Measurements from ENCODE around the gene ZNF496.

The ZNF496 gene

GRCh38 chr1:247324923-247325322 lies 6.7 kb downstream of the ZNF496 start:
- Mint-ChIP-seq H3K27me3 (no peaks in the 10 kb centered on the region), H3K4me1 (ENCODE audit: low read depth) (peaks cover 23% of the 10 kb centered on the region)

GRCh38 chr1:247324204-247324787 lies 7.4 kb downstream of the ZNF496 start:
- Mint-ChIP-seq H3K9me3 (no peaks in the 10 kb centered on the region), H3K27me3 (no peaks in the 10 kb centered on the region), H3K4me3 (no peak overlapping the region), H3K27ac (no peak overlapping the region), H3K36me3 (ENCODE audit: low read depth) (peaks cover 63% of the 10 kb centered on the region), H3K4me1 (ENCODE audit: low read depth) (peaks cover 20% of the 10 kb centered on the region)

More at GRCh38 chr1:247324923-247325322, 6.7 kb downstream of the ZNF496 start:
- no peak overlapping the region for H3K27ac Mint-ChIP-seq
- no peak overlapping the region for H3K4me3 Mint-ChIP-seq
- no peaks in the 10 kb centered on the region for H3K9me3 Mint-ChIP-seq
- peaks cover 60% of the 10 kb centered on the region for H3K36me3 Mint-ChIP-seq (ENCODE audit: low read depth)

- H3K36me3 Mint-ChIP-seq (ENCODE audit: low read depth), result peaks cover 68% of the 10 kb centered on the region
- peaks cover 25% of the 10 kb centered on the region for H3K4me1 Mint-ChIP-seq (ENCODE audit: low read depth)
- no peaks in the 10 kb centered on the region for H3K9me3 Mint-ChIP-seq
- H3K4me3 Mint-ChIP-seq, result no peak overlapping the region
- H3K27ac Mint-ChIP-seq, result no peak overlapping the region
- H3K27me3 Mint-ChIP-seq, result no peaks in the 10 kb centered on the region
Measured at GRCh38 chr1:247322849-247323586, 8.6 kb downstream of the ZNF496 start.

GRCh38 chr1:247322442-247322841 lies 9.2 kb downstream of the ZNF496 start:
- H3K9me3 Mint-ChIP-seq, result no peaks in the 10 kb centered on the region
- peaks cover 70% of the 10 kb centered on the region for H3K36me3 Mint-ChIP-seq (ENCODE audit: low read depth)
- H3K4me1 Mint-ChIP-seq (ENCODE audit: low read depth), result peaks cover 28% of the 10 kb centered on the region
- no peaks in the 10 kb centered on the region for H3K27me3 Mint-ChIP-seq
- no peak overlapping the region for H3K27ac Mint-ChIP-seq
- H3K4me3 Mint-ChIP-seq, result no peak overlapping the region

- Mint-ChIP-seq H3K27ac (no peak overlapping the region), H3K4me3 (no peak overlapping the region), H3K9me3 (no peaks in the 10 kb centered on the region), H3K27me3 (no peaks in the 10 kb centered on the region), H3K4me1 (ENCODE audit: low read depth) (peaks cover 22% of the 10 kb centered on the region), H3K36me3 (ENCODE audit: low read depth) (peaks cover 66% of the 10 kb centered on the region)
Measured at GRCh38 chr1:247317702-247318101, 14.0 kb downstream of the ZNF496 start.

GRCh38 chr1:247316590-247317197 lies 15.0 kb downstream of the ZNF496 start:
- no peaks in the 10 kb centered on the region for H3K27me3 Mint-ChIP-seq
- peaks cover 16% of the 10 kb centered on the region for H3K4me1 Mint-ChIP-seq (ENCODE audit: low read depth)
- H3K27ac Mint-ChIP-seq, result no peak overlapping the region
- H3K36me3 Mint-ChIP-seq (ENCODE audit: low read depth), result peaks cover 59% of the 10 kb centered on the region
- H3K4me3 Mint-ChIP-seq, result no peak overlapping the region
- H3K9me3 Mint-ChIP-seq, result no peaks in the 10 kb centered on the region

GRCh38 chr1:247304031-247304430 lies 27.6 kb downstream of the ZNF496 start:
- Mint-ChIP-seq H3K9me3 (no peaks in the 10 kb centered on the region), H3K27ac (no peak overlapping the region), H3K4me1 (ENCODE audit: low read depth) (no peaks in the 10 kb centered on the region), H3K27me3 (no peaks in the 10 kb centered on the region), H3K4me3 (no peak overlapping the region), H3K36me3 (ENCODE audit: low read depth) (peaks cover 78% of the 10 kb centered on the region)

GRCh38 chr1:247303216-247303615 lies 28.5 kb downstream of the ZNF496 start:
- H3K36me3 Mint-ChIP-seq (ENCODE audit: low read depth), result peaks cover 73% of the 10 kb centered on the region
- no peaks in the 10 kb centered on the region for H3K9me3 Mint-ChIP-seq
- H3K27me3 Mint-ChIP-seq, result no peaks in the 10 kb centered on the region
- H3K4me3 Mint-ChIP-seq, result no peak overlapping the region
- H3K27ac Mint-ChIP-seq, result no peak overlapping the region
- H3K4me1 Mint-ChIP-seq (ENCODE audit: low read depth), result no peaks in the 10 kb centered on the region

GRCh38 chr1:247301176-247301540 lies 30.5 kb downstream of the ZNF496 start:
- no peak overlapping the region for H3K4me3 Mint-ChIP-seq
- H3K36me3 Mint-ChIP-seq (ENCODE audit: low read depth), result peaks cover 61% of the 10 kb centered on the region
- H3K9me3 Mint-ChIP-seq, result no peaks in the 10 kb centered on the region
- no peak overlapping the region for H3K27ac Mint-ChIP-seq
- H3K4me1 Mint-ChIP-seq (ENCODE audit: low read depth), result no peaks in the 10 kb centered on the region
- H3K27me3 Mint-ChIP-seq, result no peaks in the 10 kb centered on the region

- Mint-ChIP-seq H3K9me3 (no peaks in the 10 kb centered on the region), H3K27ac (no peak overlapping the region), H3K4me1 (ENCODE audit: low read depth) (no peaks in the 10 kb centered on the region), H3K36me3 (ENCODE audit: low read depth) (peaks cover 57% of the 10 kb centered on the region), H3K27me3 (no peaks in the 10 kb centered on the region), H3K4me3 (no peak overlapping the region)
Measured at GRCh38 chr1:247300491-247301175, 31.0 kb downstream of the ZNF496 start.

GRCh38 chr1:247299723-247300381 lies 31.8 kb downstream of the ZNF496 start:
- no peaks in the 10 kb centered on the region for H3K9me3 Mint-ChIP-seq
- no peaks in the 10 kb centered on the region for H3K4me1 Mint-ChIP-seq (ENCODE audit: low read depth)
- H3K4me3 Mint-ChIP-seq, result no peak overlapping the region
- H3K36me3 Mint-ChIP-seq (ENCODE audit: low read depth), result peaks cover 50% of the 10 kb centered on the region
- H3K27ac Mint-ChIP-seq, result no peak overlapping the region
- H3K27me3 Mint-ChIP-seq, result no peaks in the 10 kb centered on the region

GRCh38 chr1:247298701-247299100 lies 33.0 kb downstream of the ZNF496 start:
- H3K27ac Mint-ChIP-seq, result no peak overlapping the region
- no peaks in the 10 kb centered on the region for H3K27me3 Mint-ChIP-seq
- H3K4me3 Mint-ChIP-seq, result no peak overlapping the region
- no peaks in the 10 kb centered on the region for H3K4me1 Mint-ChIP-seq (ENCODE audit: low read depth)
- H3K9me3 Mint-ChIP-seq, result no peaks in the 10 kb centered on the region
- peaks cover 41% of the 10 kb centered on the region for H3K36me3 Mint-ChIP-seq (ENCODE audit: low read depth)

GRCh38 chr1:247298124-247298481 lies 33.6 kb downstream of the ZNF496 start:
- H3K4me1 Mint-ChIP-seq (ENCODE audit: low read depth), result no peaks in the 10 kb centered on the region
- no peak overlapping the region for H3K4me3 Mint-ChIP-seq
- no peak overlapping the region for H3K27ac Mint-ChIP-seq
- H3K27me3 Mint-ChIP-seq, result no peaks in the 10 kb centered on the region
- no peaks in the 10 kb centered on the region for H3K9me3 Mint-ChIP-seq
- H3K36me3 Mint-ChIP-seq (ENCODE audit: low read depth), result peaks cover 35% of the 10 kb centered on the region

- Mint-ChIP-seq H3K27ac (no peak overlapping the region), H3K4me1 (ENCODE audit: low read depth) (no peaks in the 10 kb centered on the region), H3K27me3 (no peaks in the 10 kb centered on the region), H3K36me3 (ENCODE audit: low read depth) (peaks cover 29% of the 10 kb centered on the region), H3K9me3 (no peaks in the 10 kb centered on the region), H3K4me3 (no peak overlapping the region)
Measured at GRCh38 chr1:247297263-247298123, 34.2 kb downstream of the ZNF496 start.
